ENCODE measurements around the gene EML2. TPM values are rescaled to one million over a fixed set of nuclear protein-coding genes. Genes with fewer than 3 reads are reported as not detected.
A peak's percentile ranks its signal among the peaks of the same experiment; 100 is the strongest.

Gene EML2
- polyA plus RNA-seq, 1 experiment, result 10.8 TPM

DNA sequence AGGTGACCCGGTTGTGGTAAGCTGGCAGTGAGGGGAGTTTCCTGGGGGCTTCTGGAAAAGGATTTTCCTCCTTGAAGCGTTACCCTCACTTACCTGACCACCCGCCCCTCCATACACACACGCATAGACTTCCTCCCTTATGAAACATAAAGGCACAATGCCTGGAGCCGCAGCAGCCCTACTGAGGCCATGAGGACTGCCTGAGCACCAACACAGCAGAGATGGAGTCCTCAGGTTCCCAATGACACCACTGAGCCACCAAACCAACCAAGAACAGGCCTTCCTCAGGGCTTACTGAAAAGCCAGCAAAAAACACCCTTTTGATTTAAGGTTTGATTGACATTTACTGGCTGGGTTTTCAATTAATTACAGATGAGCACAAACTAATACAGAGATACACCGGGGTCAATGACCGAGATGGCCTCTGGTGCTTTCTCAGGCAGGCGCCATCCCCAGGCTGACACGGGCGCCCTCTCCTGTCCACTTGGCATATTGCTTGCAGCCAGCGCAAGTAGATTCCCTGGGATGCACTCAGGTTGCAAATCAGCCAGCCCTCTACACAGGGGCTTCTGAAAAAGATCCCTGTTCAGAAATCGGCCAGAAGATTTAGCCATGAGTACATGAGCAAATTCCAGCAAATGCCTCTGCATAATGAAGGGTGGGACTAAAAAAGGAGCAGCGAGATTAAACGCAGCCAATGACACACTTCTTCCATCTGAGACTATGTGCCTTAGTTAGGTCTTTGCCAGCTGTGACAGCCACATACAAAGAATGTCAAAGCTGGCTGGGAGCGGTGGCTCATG, 69.4 kb downstream of the EML2 start:
- Histone ChIP-seq H3K4me3 (ENCODE audit: low read depth, low read length) (no peak overlapping the region), H3K27ac (ENCODE audit: low read depth, low read length) (no peak overlapping the region), H3K27me3 (ENCODE audit: control insufficient read depth, insufficient read depth, low read length) (no peaks in the 10 kb centered on the region), H3K9me3 (ENCODE audit: control insufficient read depth, insufficient read depth, low read length) (no peaks in the 10 kb centered on the region)
- no peak for DNase-seq (ENCODE audit: low read depth, low spot score)
- ChIA-PET POLR2A (no interaction called here), CTCF (interaction anchor here (1.0 kb wide), 1 partner anchor 85 kb away, joined by 3 read pairs; no protein-coding TSS in a partner anchor)
- TF ChIP-seq, protein P1, sequence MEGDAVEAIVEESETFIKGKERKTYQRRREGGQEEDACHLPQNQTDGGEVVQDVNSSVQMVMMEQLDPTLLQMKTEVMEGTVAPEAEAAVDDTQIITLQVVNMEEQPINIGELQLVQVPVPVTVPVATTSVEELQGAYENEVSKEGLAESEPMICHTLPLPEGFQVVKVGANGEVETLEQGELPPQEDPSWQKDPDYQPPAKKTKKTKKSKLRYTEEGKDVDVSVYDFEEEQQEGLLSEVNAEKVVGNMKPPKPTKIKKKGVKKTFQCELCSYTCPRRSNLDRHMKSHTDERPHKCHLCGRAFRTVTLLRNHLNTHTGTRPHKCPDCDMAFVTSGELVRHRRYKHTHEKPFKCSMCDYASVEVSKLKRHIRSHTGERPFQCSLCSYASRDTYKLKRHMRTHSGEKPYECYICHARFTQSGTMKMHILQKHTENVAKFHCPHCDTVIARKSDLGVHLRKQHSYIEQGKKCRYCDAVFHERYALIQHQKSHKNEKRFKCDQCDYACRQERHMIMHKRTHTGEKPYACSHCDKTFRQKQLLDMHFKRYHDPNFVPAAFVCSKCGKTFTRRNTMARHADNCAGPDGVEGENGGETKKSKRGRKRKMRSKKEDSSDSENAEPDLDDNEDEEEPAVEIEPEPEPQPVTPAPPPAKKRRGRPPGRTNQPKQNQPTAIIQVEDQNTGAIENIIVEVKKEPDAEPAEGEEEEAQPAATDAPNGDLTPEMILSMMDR (IDR thresholded peaks at IDR 0.05; ENCODE audit: low read depth, low read length), result peak; percentile 78

DNA sequence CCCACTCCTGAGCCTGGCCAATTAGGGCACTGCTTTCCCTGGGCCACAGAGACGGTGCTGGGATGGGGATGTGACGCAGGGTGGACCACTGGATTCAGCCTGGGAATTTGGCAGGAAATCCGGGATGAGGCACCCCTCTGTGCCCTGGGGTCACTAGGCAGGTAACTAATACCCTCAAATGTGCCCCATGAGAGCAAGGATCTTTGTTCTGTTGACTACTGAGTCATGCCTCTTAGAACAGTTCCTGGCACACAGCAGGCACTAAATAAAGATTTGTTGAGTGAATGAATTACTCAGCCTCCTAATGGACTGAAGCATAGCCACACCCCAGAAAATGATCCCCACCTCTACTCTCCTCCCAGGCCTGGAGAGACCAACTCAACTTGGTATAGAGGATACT, 70.5 kb downstream of the EML2 start:
- POLR2A ChIA-PET, result no interaction called here
- Histone ChIP-seq H3K4me3 (ENCODE audit: low read depth, low read length) (no peak overlapping the region), H3K27ac (ENCODE audit: low read depth, low read length) (no peak overlapping the region), H3K9me3 (ENCODE audit: control insufficient read depth, insufficient read depth, low read length) (no peaks in the 10 kb centered on the region), H3K27me3 (ENCODE audit: control insufficient read depth, insufficient read depth, low read length) (no peaks in the 10 kb centered on the region)
- TF ChIP-seq, protein P1 (IDR thresholded peaks at IDR 0.05; ENCODE audit: low read depth, low read length), result no peak
- CTCF ChIA-PET, result no interaction called here
- DNase-seq (ENCODE audit: low read depth, low spot score), result no peak

DNA sequence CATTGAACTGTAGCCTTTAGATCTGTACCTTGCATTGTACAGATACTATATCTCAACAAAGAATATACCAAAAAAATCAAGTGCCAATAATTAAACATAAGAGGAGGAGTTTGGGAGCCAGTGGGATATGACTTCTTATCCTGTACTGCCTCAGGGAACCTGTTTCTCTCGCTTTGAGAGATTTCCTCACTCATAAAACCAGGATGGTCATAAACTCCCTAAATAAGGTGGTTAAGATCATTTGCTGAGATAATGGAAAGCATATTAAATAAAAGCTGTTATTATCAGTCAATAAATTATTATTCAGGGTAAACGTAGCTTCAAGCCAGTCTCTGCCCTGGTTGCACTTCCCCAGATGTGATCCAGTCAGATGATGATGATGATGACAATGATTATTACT, 71.6 kb downstream of the EML2 start:
- no peak overlapping the region for H3K4me3 ChIP-seq (ENCODE audit: low read depth, low read length)
- no peaks in the 10 kb centered on the region for H3K9me3 ChIP-seq (ENCODE audit: control insufficient read depth, insufficient read depth, low read length)
- DNase-seq (ENCODE audit: low read depth, low spot score), result no peak
- no peak overlapping the region for H3K27ac ChIP-seq (ENCODE audit: low read depth, low read length)
- TF ChIP-seq, protein P1 (IDR thresholded peaks at IDR 0.05; ENCODE audit: low read depth, low read length), result no peak
- CTCF ChIA-PET, result interaction anchor here (0.6 to 2.1 kb wide), 4 partner anchors 9 to 82 kb away, joined by 3 to 15 read pairs (median 4); no protein-coding TSS in a partner anchor
- H3K27me3 ChIP-seq (ENCODE audit: control insufficient read depth, insufficient read depth, low read length), result no peaks in the 10 kb centered on the region
- POLR2A ChIA-PET, result no interaction called here

DNA sequence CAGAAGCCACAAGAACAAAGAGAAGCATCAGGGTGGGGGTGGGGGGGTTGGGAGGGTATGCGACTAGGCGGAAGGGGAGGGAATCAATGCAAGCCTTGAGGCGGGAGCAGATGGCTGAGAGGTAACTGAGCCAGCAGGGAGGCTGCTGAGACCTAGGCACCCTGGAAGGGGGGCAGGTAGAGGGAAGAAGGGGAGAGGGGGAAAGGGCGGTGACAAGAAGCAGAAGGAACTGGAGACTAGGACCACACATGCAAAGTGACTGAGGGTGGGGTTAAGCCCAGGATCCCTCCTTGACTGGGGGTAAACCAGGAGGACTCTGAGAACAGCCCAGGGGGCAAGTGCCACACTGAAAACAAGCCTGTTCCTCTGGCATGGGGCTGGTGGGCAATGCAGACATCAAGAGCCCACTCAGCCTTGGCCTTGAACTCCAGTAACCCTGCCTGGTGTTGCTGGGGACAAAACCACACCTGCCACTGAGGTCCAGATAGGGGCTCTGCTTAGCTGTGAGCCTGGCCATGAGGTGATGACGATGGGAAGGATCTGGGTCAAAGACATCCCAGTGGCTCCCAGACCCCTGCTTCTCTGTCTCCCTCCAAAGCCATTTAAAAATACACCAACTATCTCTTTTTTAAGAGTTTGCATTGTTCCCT, 74.9 kb downstream of the EML2 start:
- CTCF ChIA-PET, result no interaction called here
- TF ChIP-seq, protein P1 (IDR thresholded peaks at IDR 0.05; ENCODE audit: low read depth, low read length), result no peak
- DNase-seq (ENCODE audit: low read depth, low spot score), result no peak

DNA sequence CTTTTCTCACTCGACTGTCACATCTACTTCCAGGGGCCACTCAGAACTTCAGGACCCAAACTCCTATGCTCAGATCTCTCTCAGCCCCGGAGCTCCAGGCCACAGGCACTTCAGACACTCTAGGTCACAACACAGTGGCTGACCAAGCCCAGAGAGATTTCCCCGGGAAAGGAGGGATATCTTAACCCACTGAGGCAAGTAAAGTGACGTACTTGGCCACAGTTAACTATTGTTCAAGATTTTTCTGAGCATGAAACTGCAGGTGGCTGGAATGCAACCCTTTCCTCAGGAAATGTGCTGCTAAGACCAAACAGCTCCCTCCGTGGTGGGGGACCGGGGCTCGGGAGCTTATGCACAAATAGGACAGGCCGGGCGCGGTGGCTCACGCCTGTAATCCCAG, 78.5 kb downstream of the EML2 start:
- no peak for DNase-seq (ENCODE audit: low read depth, low spot score)
- Histone ChIP-seq H3K9me3 (ENCODE audit: control insufficient read depth, insufficient read depth, low read length) (no peaks in the 10 kb centered on the region), H3K4me3 (ENCODE audit: low read depth, low read length) (no peak overlapping the region), H3K27me3 (ENCODE audit: control insufficient read depth, insufficient read depth, low read length) (no peaks in the 10 kb centered on the region), H3K27ac (ENCODE audit: low read depth, low read length) (no peak overlapping the region)
- ChIA-PET CTCF (no interaction called here), POLR2A (no interaction called here)
- TF ChIP-seq, protein P1 (IDR thresholded peaks at IDR 0.05; ENCODE audit: low read depth, low read length), result no peak

More for the DNA sequence above, 74.9 kb downstream of the EML2 start:
- Histone ChIP-seq H3K27ac (ENCODE audit: low read depth, low read length) (peak overlapping the region; percentile 21), H3K9me3 (ENCODE audit: control insufficient read depth, insufficient read depth, low read length) (no peaks in the 10 kb centered on the region), H3K27me3 (ENCODE audit: control insufficient read depth, insufficient read depth, low read length) (no peaks in the 10 kb centered on the region), H3K4me3 (ENCODE audit: low read depth, low read length) (no peak overlapping the region)
- POLR2A ChIA-PET, result no interaction called here
